D721Med (cell line): Measurements from ENCODE around the gene CCDC146.

Source experiments
- DNase-seq: peaks from one replicate; pipeline ENCODE4 v3.0.0; 2011; ENCODE audit warnings: low spot score; ENCODE audit not compliant: insufficient read length
- FAIRE-seq: peaks from 2 replicates; lab custom pipeline; 2011; peaks lifted over from hg19 to GRCh38; lab: Jason Lieb, UNC
- TF ChIP-seq, protein P1 (sequence below): IDR thresholded peaks from 2 replicates; pipeline ENCODE4 v1.5.1; 2012; ENCODE audit warnings: mild to moderate bottlenecking, control low read depth; ENCODE audit not compliant: insufficient read depth; ENCODE audit errors: missing control alignments

The CCDC146 gene

DNA sequence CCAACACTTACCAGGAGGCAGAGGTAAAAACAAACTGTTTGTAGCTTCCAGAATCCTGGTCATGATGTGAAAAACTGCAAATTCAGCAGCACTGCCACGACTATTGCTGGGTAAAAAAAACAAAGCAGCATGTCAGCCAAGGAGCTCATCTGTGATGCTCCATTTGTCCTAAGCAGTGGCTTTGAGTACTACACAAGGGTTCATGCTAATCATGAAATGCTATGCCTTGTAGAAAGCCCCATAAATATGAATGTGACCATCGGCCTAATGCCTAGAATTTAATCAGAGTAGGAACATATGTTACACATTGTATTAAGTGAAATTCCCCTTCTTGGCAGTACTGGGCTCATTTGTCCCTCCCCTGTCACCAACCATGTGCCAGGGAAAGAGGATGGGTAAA, 198.3 kb downstream of the CCDC146 start:
- TF ChIP-seq, protein P1, sequence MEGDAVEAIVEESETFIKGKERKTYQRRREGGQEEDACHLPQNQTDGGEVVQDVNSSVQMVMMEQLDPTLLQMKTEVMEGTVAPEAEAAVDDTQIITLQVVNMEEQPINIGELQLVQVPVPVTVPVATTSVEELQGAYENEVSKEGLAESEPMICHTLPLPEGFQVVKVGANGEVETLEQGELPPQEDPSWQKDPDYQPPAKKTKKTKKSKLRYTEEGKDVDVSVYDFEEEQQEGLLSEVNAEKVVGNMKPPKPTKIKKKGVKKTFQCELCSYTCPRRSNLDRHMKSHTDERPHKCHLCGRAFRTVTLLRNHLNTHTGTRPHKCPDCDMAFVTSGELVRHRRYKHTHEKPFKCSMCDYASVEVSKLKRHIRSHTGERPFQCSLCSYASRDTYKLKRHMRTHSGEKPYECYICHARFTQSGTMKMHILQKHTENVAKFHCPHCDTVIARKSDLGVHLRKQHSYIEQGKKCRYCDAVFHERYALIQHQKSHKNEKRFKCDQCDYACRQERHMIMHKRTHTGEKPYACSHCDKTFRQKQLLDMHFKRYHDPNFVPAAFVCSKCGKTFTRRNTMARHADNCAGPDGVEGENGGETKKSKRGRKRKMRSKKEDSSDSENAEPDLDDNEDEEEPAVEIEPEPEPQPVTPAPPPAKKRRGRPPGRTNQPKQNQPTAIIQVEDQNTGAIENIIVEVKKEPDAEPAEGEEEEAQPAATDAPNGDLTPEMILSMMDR: no peak
- FAIRE-seq (no peak), DNase-seq (no peak)

GRCh38 chr7:77321300-77321699, 198.9 kb downstream of the CCDC146 start:
- TF ChIP-seq, protein P1: no peak
- DNase-seq (no peak), FAIRE-seq (no peak)

DNA sequence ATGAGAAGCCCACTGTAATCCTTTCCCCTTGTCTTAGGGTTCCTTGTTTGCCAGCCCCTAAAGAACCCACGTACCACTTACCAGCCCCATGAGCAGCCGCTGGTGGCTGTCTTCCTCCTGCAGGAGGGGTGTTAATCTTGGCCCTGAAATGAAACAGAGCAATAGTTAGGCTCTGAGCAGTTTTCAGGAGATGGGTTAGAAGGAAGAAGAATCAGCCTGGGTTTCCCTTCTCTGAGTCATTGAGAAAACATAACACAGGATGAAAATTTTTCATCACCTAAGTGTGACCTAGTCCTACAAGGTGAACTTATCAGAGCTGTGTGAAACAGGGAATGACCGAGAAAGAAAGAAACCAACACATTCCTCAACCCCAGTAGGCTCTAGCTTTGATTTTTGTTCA, 203.7 kb downstream of the CCDC146 start:
- DNase-seq (no peak), FAIRE-seq (no peak)

DNA sequence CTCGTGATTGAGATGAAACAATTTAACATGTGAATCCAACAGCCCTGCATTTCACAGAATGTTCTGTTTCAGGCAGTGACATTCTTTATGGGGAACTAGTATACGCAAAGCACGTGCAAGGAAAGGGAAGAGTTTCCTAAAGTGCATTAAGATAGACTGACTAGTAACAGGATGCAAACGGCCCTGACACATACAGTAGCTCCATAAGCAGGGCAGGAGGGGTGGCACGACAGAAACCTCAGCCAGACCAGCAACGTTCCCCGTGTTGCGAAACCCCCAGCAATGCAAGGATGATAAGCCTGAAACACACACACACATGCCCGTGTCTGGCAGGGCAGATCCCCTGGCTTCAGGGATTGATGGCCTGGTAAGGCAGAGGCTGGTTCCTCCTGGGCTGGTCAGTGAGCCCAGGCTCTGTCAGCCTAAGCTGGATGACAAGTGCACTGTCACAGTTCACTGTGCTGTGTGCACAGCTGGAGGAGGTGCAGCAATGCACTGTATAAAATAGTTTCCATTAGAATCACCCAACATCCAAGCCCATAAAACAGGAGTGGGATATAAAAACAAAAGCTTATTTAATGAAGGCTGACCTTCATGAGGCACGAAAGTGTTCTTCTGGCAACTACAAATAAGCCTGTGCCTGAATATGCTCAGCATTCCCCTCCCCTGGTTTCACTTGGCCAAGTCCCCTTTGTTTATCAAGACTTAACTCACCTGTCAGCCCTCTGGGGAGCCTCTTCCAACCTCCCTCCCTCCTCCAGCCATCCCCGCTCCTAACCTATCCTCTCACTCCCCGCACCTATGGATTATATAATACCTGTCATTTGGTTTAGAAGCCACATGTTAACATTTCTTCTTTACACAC, 204.9 kb downstream of the CCDC146 start:
- DNase-seq (no peak), FAIRE-seq (no peak)
- TF ChIP-seq, protein P1: no peak

More for the DNA sequence above, 203.7 kb downstream of the CCDC146 start:
- TF ChIP-seq, protein P1: no peak

- FAIRE-seq (no peak), DNase-seq (no peak)
Observed at GRCh38 chr7:77327932-77328628, 205.7 kb downstream of the CCDC146 start.

GRCh38 chr7:77328669-77329068, 206.3 kb downstream of the CCDC146 start:
- no peak for FAIRE-seq
- TF ChIP-seq, protein P1: no peak
- DNase-seq: no peak

More at GRCh38 chr7:77327932-77328628, 205.7 kb downstream of the CCDC146 start:
- TF ChIP-seq, protein P1: no peak
